Mammary epithelial cell (primary cell): ENCODE measurements around the gene MSMP.

ENCODE experiments used
- CTCF ChIP-seq, 2 donors: IDR thresholded peaks in 1 of 2; conservative IDR thresholded peaks in 1 of 2; 2 replicates each; pipeline ENCODE4 v1.5.1; 2011 to 2012; ENCODE audit warnings: inconsistent platforms in 2 of 2, low read length in 2 of 2, mild to moderate bottlenecking in 2 of 2, control low read depth in 1 of 2, low read depth in 1 of 2; ENCODE audit not compliant: insufficient read depth in 1 of 2; ENCODE audit errors: extremely low read depth in 1 of 2
- EZH2 ChIP-seq: IDR thresholded peaks from 2 replicates; pipeline ENCODE4 v1.6.1; 2012; ENCODE audit warnings: low read length, inconsistent platforms, borderline replicate concordance

DNA sequence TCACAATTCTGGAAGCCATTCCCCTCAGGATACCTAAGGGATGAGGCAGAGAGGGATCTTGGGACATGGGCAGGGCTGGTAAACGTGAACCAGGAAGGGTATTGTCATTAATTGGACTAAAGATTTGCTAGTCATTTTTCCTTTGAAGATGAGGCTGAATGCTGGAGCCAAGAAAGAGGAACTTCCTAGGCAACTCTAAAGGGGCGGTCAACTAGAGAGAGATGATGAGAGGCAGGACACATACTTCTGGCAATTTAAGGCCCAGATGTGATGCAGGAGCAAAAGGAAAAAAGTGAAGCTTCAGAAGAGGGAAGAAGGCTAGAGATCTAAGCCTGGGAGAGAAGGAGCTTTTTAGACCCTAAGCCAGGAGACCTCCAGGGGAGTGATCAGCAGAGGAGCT lies 10.6 kb downstream of the MSMP start:
- TF ChIP-seq CTCF (conservative IDR thresholded peaks at IDR 0.05 in 1 of 2, IDR thresholded peaks at IDR 0.05 in 1 of 2; ENCODE audit: extremely low read depth in 1 of 2, insufficient read depth in 1 of 2, low read depth in 1 of 2, low read length in 2 of 2) (no peak), EZH2 (no peak)
